T-helper 9 cell (primary cell): ENCODE results near the gene GFER.
"Not testable (repeated sequence)": the region's sequence is repeated elsewhere in the genome, so short reads cannot be mapped to it uniquely, and the experiment has no call there.

Experiments used
- DNase-seq: peaks from one replicate; pipeline ENCODE4 v3.0.0-alpha.2; 2020
- total RNA-seq, 2 donors: gene quantifications; one replicate each; lab custom pipeline; 2026; lab: John Stamatoyannopoulos, UW

GFER gene
- total RNA-seq: 13.5 to 19.9 reads per million in 2 donors

GRCh38 chr16:1983544-1984346 lies at the start of gene GFER:
Gene GFER (plus strand): TSS chr16:1984193. CDS start chr16:1984219, 26 bp downstream.
- peak; percentile 41 for DNase-seq

- DNase-seq: no peak
Observed at GRCh38 chr16:1936945-1937479, 47.0 kb upstream of the GFER start.

GRCh38 chr16:1938316-1938715 lies 45.7 kb upstream of the GFER start:
- no peak for DNase-seq

- no peak for DNase-seq
Observed at GRCh38 chr16:1938910-1939309, 45.1 kb upstream of the GFER start.

- DNase-seq: not testable (repeated sequence)
Observed at GRCh38 chr16:1939833-1940232, 44.2 kb upstream of the GFER start.

- no peak for DNase-seq
Observed at GRCh38 chr16:1940273-1941161, 43.5 kb upstream of the GFER start.

- no peak for DNase-seq
Observed at GRCh38 chr16:1941162-1942046, 42.6 kb upstream of the GFER start.

GRCh38 chr16:1942047-1942809 lies 41.8 kb upstream of the GFER start:
- no peak for DNase-seq

- peak; percentile 99 for DNase-seq
Observed at GRCh38 chr16:1942810-1943726, 40.9 kb upstream of the GFER start, which contains the start of gene MSRB1. Gene MSRB1 (minus strand): TSS chr16:1943199. CDS start chr16:1943156, 43 bp downstream.

GRCh38 chr16:1944612-1945199 lies 39.3 kb upstream of the GFER start:
- no peak for DNase-seq

GRCh38 chr16:1945559-1946391 lies 38.2 kb upstream of the GFER start:
- no peak for DNase-seq

GRCh38 chr16:1946495-1947368 lies 37.3 kb upstream of the GFER start:
- no peak for DNase-seq

GRCh38 chr16:1947369-1947670 lies 36.7 kb upstream of the GFER start:
- DNase-seq: no peak

GRCh38 chr16:1949507-1949906 lies 34.5 kb upstream of the GFER start:
- DNase-seq: no peak

GRCh38 chr16:1950047-1950446 lies 33.9 kb upstream of the GFER start:
- no peak for DNase-seq

GRCh38 chr16:1950559-1950958 lies 33.4 kb upstream of the GFER start:
- no peak for DNase-seq

- no peak for DNase-seq
Observed at GRCh38 chr16:1953734-1954133, 30.3 kb upstream of the GFER start.
